Activated CD4-positive, CD25-positive, alpha-beta regulatory T cell treated with anti-CD3 and anti-CD28 coated beads, Interleukin-2, amount 50 U/mL, for 16 hours (primary cell): ENCODE results near the gene RAP1A.
"Not testable (repeated sequence)": the region's sequence is repeated elsewhere in the genome, so short reads cannot be mapped to it uniquely, and the experiment has no call there.

Experiments used
- DNase-seq: peaks from one replicate; pipeline ENCODE4 v3.0.0-alpha.2; 2020; ENCODE audit warnings: low read depth, low spot score

RAP1A gene

GRCh38 chr1:111597426-111597825 is 22.2 kb upstream of the RAP1A start:
- DNase-seq, result no peak

- no peak for DNase-seq
Observed at GRCh38 chr1:111598544-111598943, 21.0 kb upstream of the RAP1A start.

- DNase-seq, result no peak
Observed at GRCh38 chr1:111599781-111600693, 19.6 kb upstream of the RAP1A start.

GRCh38 chr1:111600886-111601386 is 18.7 kb upstream of the RAP1A start:
- DNase-seq, result no peak

- no peak for DNase-seq
Observed at GRCh38 chr1:111602302-111602701, 17.3 kb upstream of the RAP1A start.

- DNase-seq, result no peak
Observed at GRCh38 chr1:111602974-111603373, 16.6 kb upstream of the RAP1A start.

- peak; percentile 58 for DNase-seq
Observed at GRCh38 chr1:111603979-111604378, 15.6 kb upstream of the RAP1A start.

- DNase-seq, result no peak
Observed at GRCh38 chr1:111604931-111605330, 14.7 kb upstream of the RAP1A start.

- DNase-seq, result no peak
Observed at GRCh38 chr1:111605576-111605975, 14.0 kb upstream of the RAP1A start.

GRCh38 chr1:111606457-111607215 is 13.0 kb upstream of the RAP1A start:
- not testable (repeated sequence) for DNase-seq

- DNase-seq, result not testable (repeated sequence)
Observed at GRCh38 chr1:111608528-111608927, 11.1 kb upstream of the RAP1A start.

- no peak for DNase-seq
Observed at GRCh38 chr1:111611986-111612385, 7.6 kb upstream of the RAP1A start.

- DNase-seq, result no peak
Observed at GRCh38 chr1:111615870-111616715, 3.5 kb upstream of the RAP1A start.

GRCh38 chr1:111618081-111618480 is 1.5 kb upstream of the RAP1A start:
- DNase-seq, result no peak

GRCh38 chr1:111618961-111619634 is 491 bp upstream of the RAP1A start:
- no peak for DNase-seq

GRCh38 chr1:111620441-111620971 is 917 bp downstream of the RAP1A start:
- no peak for DNase-seq

- no peak for DNase-seq
Observed at GRCh38 chr1:111621050-111621449, 1.5 kb downstream of the RAP1A start.

- DNase-seq, result no peak
Observed at GRCh38 chr1:111622166-111622565, 2.6 kb downstream of the RAP1A start.

GRCh38 chr1:111624382-111624781 is 4.8 kb downstream of the RAP1A start:
- DNase-seq, result no peak

- DNase-seq, result no peak
Observed at GRCh38 chr1:111625276-111625675, 5.7 kb downstream of the RAP1A start.

- no peak for DNase-seq
Observed at GRCh38 chr1:111628153-111628552, 8.6 kb downstream of the RAP1A start.
